Measurements from ENCODE around the gene RAD51B. TPM values are rescaled to one million over a fixed set of nuclear protein-coding genes. Genes with fewer than 3 reads are reported as not detected.

Gene RAD51B
- total RNA-seq, 1 experiment from 2014 or later, result 29.9 TPM

DNA sequence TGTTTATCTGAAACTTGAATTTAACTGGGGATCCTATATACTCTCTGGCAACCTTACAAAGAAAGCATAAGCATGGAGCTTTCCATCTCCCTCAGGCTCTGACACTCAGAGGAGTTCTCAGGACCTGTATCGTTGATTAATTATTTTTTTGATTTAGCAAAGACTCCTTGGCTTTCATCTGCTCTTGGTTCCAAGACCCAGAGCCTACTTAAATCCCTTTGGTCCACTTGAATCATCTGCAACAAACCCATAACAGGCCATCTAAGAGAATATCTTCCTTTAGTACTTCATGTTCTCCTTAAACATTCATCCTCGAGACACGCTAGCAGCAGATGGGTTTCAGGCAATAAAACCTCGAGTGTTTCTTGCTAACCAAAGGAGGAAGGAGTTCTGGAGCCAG, 887.9 kb downstream of the RAD51B start:
- BruUV-seq (replicated peaks), result no TSS peak
- H2AFZ ChIP-seq, result no peak overlapping the region
- peaks cover 45% of the 10 kb centered on the region for H3K4me1 ChIP-seq (replicated peaks; ENCODE audit: insufficient read depth)
- no peaks in the 10 kb centered on the region for H3K9me3 ChIP-seq (ENCODE audit: insufficient read depth, low read depth)
- CTCF ChIA-PET, result no interaction called here
- H3F3A ChIP-seq (ENCODE audit: insufficient read depth, low read depth), result peaks cover 23% of the 10 kb centered on the region; the same call in 1 of the 2 replicates
- POLR2A ChIA-PET (ENCODE audit: unreplicated experiment), result no interaction called here
- no peaks in the 10 kb centered on the region for H3K27me3 ChIP-seq (ENCODE audit: insufficient read depth, low read depth)
- TF ChIP-seq EZH2 (IDR thresholded peaks at IDR 0.05; ENCODE audit: low read depth), result no peak
- TF ChIP-seq, protein P1, sequence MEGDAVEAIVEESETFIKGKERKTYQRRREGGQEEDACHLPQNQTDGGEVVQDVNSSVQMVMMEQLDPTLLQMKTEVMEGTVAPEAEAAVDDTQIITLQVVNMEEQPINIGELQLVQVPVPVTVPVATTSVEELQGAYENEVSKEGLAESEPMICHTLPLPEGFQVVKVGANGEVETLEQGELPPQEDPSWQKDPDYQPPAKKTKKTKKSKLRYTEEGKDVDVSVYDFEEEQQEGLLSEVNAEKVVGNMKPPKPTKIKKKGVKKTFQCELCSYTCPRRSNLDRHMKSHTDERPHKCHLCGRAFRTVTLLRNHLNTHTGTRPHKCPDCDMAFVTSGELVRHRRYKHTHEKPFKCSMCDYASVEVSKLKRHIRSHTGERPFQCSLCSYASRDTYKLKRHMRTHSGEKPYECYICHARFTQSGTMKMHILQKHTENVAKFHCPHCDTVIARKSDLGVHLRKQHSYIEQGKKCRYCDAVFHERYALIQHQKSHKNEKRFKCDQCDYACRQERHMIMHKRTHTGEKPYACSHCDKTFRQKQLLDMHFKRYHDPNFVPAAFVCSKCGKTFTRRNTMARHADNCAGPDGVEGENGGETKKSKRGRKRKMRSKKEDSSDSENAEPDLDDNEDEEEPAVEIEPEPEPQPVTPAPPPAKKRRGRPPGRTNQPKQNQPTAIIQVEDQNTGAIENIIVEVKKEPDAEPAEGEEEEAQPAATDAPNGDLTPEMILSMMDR (conservative IDR thresholded peaks at IDR 0.05), result no peak
- DNase-seq, result no peak
- H3K4me2 ChIP-seq, result no peak overlapping the region
- intact Hi-C loops (cut with micrococcal nuclease; ENCODE audit: unreplicated experiment), result no loop called here
- H3K4me3 ChIP-seq, result no peak overlapping the region
- no peaks in the 10 kb centered on the region for H3K79me2 ChIP-seq (ENCODE audit: low read depth)
- H4K20me1 ChIP-seq (ENCODE audit: insufficient read depth), result no peaks in the 10 kb centered on the region
- H3K9me2 ChIP-seq (ENCODE audit: insufficient read depth), result no peaks in the 10 kb centered on the region
- no peaks in the 10 kb centered on the region for H3K36me3 ChIP-seq (ENCODE audit: low read depth)
- H3K27ac ChIP-seq, result no peak overlapping the region

DNA sequence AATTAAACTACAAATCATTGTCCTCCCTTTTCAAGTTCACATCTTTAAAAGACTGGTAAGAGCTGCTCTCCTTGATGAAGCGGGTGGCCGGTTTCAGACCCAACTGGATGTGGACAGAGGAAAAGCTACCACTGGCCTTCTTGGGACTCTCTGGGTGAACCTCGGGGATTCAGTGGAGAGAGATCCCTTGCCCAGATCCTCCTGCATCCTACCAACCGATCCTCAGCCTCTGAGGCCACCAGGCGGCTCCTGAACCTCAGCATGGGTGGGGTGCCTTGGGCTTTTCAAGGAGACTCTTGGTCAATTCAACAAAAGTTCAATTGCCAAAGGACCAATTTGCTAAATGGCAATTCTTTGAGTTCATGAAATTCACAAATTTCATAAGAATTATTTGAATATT, 888.8 kb downstream of the RAD51B start:
- no peak for DNase-seq
- Histone ChIP-seq H3K4me3 (no peak overlapping the region), H3K4me1 (replicated peaks; ENCODE audit: insufficient read depth) (peaks cover 36% of the 10 kb centered on the region), H3K27me3 (ENCODE audit: insufficient read depth, low read depth) (no peaks in the 10 kb centered on the region), H3K27ac (no peak overlapping the region), H3K79me2 (ENCODE audit: low read depth) (no peaks in the 10 kb centered on the region), H3K9me2 (ENCODE audit: insufficient read depth) (no peaks in the 10 kb centered on the region), H4K20me1 (ENCODE audit: insufficient read depth) (no peaks in the 10 kb centered on the region), H3K9me3 (ENCODE audit: insufficient read depth, low read depth) (no peaks in the 10 kb centered on the region), H2AFZ (no peak overlapping the region), H3K36me3 (ENCODE audit: low read depth) (no peaks in the 10 kb centered on the region), H3F3A (ENCODE audit: insufficient read depth, low read depth) (peaks cover 23% of the 10 kb centered on the region; the same call in 1 of the 2 replicates), H3K4me2 (no peak overlapping the region)
- ChIA-PET CTCF (no interaction called here), POLR2A (ENCODE audit: unreplicated experiment) (no interaction called here)
- no peak for TF ChIP-seq EZH2 (IDR thresholded peaks at IDR 0.05; ENCODE audit: low read depth)
- TF ChIP-seq, protein P1 (conservative IDR thresholded peaks at IDR 0.05), result no peak
- intact Hi-C loops (cut with micrococcal nuclease; ENCODE audit: unreplicated experiment), result no loop called here
- no TSS peak for BruUV-seq (replicated peaks)

DNA sequence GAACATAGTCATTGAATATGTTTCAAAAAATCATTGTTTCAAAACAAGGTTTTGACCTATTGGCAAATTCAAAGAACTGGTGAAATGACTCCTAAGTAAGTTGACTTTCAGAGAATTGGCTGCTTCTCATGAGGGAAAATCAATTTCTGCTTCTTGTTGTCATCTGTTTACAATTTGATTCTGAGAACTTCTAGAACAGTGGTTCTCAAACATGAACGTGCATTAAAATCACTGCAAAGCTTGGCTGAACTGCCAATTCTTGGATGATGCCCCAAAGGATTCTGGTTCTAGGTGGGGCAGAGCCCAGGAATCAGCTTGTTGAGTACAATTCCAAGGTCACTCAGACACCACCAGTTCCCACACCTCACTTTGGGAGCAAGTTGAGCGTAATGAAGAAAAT, 889.4 kb downstream of the RAD51B start:
- Histone ChIP-seq H3K27me3 (ENCODE audit: insufficient read depth, low read depth) (no peaks in the 10 kb centered on the region), H3K4me3 (no peak overlapping the region), H3K4me2 (no peak overlapping the region), H3K9me2 (ENCODE audit: insufficient read depth) (no peaks in the 10 kb centered on the region), H3K36me3 (ENCODE audit: low read depth) (no peaks in the 10 kb centered on the region), H3K9me3 (ENCODE audit: insufficient read depth, low read depth) (no peaks in the 10 kb centered on the region), H3F3A (ENCODE audit: insufficient read depth, low read depth) (peaks cover 23% of the 10 kb centered on the region; the same call in 1 of the 2 replicates), H3K4me1 (replicated peaks; ENCODE audit: insufficient read depth) (peaks cover 30% of the 10 kb centered on the region), H2AFZ (no peak overlapping the region), H4K20me1 (ENCODE audit: insufficient read depth) (no peaks in the 10 kb centered on the region), H3K79me2 (ENCODE audit: low read depth) (no peaks in the 10 kb centered on the region), H3K27ac (no peak overlapping the region)
- BruUV-seq (replicated peaks), result no TSS peak
- CTCF ChIA-PET, result no interaction called here
- no peak for DNase-seq
- POLR2A ChIA-PET (ENCODE audit: unreplicated experiment), result no interaction called here
- TF ChIP-seq, protein P1 (conservative IDR thresholded peaks at IDR 0.05), result no peak
- TF ChIP-seq EZH2 (IDR thresholded peaks at IDR 0.05; ENCODE audit: low read depth), result no peak
- intact Hi-C loops (cut with micrococcal nuclease; ENCODE audit: unreplicated experiment), result no loop called here
